HG03378 (cell line): Measurements from ENCODE around the gene ISL1.

ENCODE experiments used
- ATAC-seq: cut with Tn5 transposase; IDR thresholded peaks from one replicate; pipeline ENCODE4 v1.9.1; 2021; ENCODE audit warnings: mild to moderate bottlenecking, moderate library complexity; ENCODE audit not compliant: unreplicated experiment

ISL1 gene

GRCh38 chr5:51439232-51439631, 56.0 kb downstream of the ISL1 start:
- ATAC-seq = no peak
